Vagina (tissue), 2 donors: Measurements from ENCODE around the gene GGCT.

Source experiments
- POLR2A ChIP-seq, 2 donors: fragments of 450-650 bp; IDR thresholded peaks; one replicate each; pipeline ENCODE4 v1.6.1; 2017; ENCODE audit warnings: antibody characterized with exemption in 2 of 2, mild to moderate bottlenecking in 2 of 2, moderate library complexity in 2 of 2
- TF ChIP-seq, protein P1 (sequence below), 3 experiments: fragments of 450-650 bp in 2 of 3; fragments of 200-600 bp in 1 of 3; sonication (generic) in 1 of 3; IDR thresholded peaks; one replicate each; pipeline ENCODE4 v1.5.1; 2017 to 2019; ENCODE audit warnings: antibody characterized with exemption in 3 of 3, mild to moderate bottlenecking in 2 of 3, moderate library complexity in 2 of 3

GRCh38 chr7:30505174-30505697, 607 bp upstream of the GGCT start:
- TF ChIP-seq, protein P1, sequence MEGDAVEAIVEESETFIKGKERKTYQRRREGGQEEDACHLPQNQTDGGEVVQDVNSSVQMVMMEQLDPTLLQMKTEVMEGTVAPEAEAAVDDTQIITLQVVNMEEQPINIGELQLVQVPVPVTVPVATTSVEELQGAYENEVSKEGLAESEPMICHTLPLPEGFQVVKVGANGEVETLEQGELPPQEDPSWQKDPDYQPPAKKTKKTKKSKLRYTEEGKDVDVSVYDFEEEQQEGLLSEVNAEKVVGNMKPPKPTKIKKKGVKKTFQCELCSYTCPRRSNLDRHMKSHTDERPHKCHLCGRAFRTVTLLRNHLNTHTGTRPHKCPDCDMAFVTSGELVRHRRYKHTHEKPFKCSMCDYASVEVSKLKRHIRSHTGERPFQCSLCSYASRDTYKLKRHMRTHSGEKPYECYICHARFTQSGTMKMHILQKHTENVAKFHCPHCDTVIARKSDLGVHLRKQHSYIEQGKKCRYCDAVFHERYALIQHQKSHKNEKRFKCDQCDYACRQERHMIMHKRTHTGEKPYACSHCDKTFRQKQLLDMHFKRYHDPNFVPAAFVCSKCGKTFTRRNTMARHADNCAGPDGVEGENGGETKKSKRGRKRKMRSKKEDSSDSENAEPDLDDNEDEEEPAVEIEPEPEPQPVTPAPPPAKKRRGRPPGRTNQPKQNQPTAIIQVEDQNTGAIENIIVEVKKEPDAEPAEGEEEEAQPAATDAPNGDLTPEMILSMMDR (IDR thresholded peaks at IDR 0.05) = no peak
- no peak for TF ChIP-seq POLR2A (IDR thresholded peaks at IDR 0.05)
